GM19099 (cell line): Measurements from ENCODE around the gene TMPRSS15.

ENCODE experiments used
- POLR2A ChIP-seq: IDR thresholded peaks from 3 replicates; pipeline ENCODE4 v1.6.1; 2011; ENCODE audit warnings: low read depth; ENCODE audit not compliant: insufficient read length; ENCODE audit errors: extremely low read depth

TMPRSS15 gene

DNA sequence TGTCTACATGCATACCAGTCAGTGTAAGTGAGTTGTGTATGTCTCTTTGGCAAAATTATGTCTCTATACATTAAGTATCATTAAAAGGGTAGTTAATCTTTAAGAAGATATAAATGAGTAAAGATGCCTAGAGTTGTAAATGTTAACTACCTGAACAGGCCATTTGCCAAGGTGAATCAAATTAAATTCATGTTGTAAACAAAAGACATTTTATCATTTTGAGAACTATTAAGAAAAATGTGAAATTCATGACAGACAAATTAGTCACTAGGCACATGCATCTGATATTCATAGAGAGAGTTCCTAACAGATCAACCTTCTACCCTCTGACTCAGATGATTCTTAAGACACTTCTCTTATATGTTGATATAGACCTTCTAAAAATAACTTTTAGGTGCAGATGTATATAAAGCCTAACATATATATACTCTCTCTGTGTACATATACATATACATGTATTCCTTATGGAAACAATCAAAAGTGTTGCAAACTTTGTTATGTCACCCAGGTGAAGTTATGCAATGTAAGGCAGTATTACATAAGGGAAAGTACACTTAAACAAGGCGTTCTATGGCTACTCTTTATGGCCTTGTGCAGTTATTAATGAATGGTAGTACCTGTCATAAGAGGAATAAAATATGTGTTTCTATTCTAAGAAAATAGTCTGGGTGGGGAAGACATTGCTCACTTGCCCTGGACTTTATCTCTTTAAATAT is at the start of gene TMPRSS15:
Gene TMPRSS15 (minus strand): TSS at position 51 of the 716 bp plus-strand sequence. CDS start 163 bp downstream, outside the sequence.
- no peak for TF ChIP-seq POLR2A

DNA sequence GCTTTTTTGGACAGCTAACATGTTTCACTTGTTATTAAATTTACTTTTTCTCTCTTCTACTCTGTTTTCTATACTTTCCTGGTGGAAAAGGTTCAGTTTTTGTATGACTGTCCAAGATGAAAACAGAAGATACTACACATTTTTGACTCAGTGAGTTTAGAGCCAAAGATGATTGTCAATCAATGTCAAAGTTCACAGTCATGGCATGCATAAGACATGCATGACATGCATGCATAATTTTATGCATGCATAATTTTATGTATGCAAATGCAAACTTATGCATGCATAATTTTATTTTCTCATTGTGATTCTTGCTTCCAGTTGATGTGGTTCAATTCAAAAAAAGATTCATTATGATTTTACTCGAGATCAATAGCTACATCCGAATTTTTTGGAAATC is 48.1 kb upstream of the TMPRSS15 start:
- no peak for TF ChIP-seq POLR2A

DNA sequence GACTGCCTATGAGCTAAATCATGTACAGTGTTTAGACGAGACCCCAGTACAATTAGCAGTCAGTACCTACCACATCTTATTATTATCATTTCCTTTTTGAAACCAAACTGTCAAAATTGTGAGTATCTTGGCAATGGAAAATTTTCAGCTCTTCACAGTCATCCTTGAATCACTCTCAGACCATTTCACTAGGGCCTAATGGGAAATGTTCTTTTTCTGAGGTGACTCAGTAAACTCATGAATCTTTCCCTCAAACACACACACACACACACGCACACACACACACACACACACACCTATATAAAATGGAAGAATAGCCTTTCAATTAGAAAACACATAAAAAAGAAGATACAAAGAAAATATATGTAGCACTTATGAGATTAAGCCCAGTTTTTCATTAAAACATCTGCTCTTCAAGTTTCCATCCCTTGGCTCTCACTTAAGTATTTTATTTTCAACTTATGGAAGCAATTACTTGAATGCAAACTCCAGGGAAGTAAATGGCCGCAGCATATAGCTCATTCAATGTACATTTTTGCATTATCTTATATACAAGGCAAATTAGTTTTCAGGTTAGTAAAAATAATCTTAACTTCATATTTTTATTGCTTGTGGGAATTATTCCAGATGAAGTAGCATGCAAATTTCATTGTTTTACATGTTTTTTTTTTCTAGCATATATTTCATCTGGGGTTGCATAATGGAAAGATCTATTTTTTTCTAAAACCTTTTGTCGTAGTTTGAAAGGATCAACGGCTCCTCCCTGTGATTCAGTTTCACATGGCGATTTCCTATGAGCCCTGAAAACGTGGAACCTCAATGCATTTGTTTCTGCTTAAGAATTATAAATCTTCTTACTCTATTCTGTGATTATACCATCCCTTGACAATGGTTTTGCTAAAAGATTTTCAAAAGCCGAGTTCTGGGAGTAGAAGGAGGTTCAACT is 46.3 kb upstream of the TMPRSS15 start:
- no peak for TF ChIP-seq POLR2A

DNA sequence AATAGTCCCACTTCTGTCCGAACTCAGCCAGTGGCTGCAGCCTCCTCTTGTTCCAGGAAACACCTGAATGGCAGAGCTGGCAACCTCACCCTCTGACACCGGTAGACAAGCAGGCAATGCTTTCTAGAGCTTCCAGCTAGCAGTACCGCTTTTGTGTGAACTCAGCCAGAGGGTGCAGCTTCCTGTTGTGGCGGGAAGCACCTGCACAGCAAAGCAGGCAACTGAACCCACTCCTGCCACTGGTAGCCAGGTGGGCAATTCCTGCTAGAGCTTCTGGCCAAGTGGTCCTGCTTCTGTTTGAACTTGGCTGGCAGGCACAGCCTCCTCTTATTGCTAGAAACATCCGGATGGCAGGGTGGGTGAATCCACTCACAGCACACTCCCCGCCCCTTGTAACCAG is 40.1 kb upstream of the TMPRSS15 start:
- TF ChIP-seq POLR2A: no peak

DNA sequence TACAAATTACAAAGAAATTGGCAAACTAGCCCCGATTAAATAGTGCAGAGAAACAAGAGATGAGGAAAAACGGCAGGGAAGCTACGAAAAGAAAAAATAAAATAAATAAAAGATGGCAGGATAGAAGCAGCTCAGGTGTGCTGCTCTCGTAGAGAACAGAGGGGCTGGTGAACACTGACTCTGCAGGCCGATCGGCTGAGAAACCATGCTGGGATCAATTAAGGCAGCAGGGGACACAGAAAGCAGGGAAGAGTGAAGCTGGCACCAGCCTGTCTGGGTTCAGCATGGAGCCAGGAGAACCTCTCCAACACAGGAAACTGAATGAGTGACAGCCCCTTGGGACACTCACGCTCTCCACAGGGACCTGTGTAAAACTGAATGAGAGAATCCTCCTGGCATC is 39.5 kb upstream of the TMPRSS15 start:
- TF ChIP-seq POLR2A: no peak

DNA sequence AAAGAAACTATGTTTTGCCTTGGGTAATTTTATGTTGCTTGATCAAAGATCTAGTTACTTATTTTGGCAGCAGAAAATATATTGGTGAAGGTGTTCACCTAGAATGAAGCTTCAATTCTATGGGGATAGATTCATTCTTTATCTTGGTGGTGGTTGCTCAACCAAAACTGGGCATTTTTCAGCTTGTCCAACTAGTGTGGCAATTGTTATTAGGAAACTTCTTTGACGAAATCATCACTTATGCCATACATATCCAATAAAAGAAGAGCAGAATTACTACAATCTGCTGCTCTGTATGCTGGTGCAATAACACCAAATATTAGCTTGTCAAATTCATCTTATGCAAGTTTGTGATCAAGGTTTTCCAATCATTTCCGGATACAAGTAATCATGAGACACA is 26.8 kb upstream of the TMPRSS15 start:
- no peak for TF ChIP-seq POLR2A

DNA sequence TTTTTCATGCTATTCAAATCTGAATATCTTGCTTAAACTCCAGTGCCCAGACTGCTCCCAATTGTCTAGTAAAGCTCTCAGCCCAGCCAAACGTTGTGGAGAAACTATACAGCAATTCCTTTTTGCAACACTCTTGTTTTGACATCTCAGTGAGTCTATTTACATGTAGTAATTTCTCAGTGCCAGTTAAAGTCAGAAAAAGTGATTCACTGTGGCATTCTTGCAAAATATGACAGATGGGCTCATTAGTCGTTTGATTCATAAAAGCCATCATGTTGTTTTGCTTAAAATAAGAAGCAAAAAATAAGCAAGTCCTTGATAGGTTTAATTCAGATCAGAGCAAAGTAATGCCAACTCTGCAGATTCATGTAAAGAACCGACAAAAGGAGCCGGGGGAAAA is 20.7 kb upstream of the TMPRSS15 start:
- TF ChIP-seq POLR2A: no peak

DNA sequence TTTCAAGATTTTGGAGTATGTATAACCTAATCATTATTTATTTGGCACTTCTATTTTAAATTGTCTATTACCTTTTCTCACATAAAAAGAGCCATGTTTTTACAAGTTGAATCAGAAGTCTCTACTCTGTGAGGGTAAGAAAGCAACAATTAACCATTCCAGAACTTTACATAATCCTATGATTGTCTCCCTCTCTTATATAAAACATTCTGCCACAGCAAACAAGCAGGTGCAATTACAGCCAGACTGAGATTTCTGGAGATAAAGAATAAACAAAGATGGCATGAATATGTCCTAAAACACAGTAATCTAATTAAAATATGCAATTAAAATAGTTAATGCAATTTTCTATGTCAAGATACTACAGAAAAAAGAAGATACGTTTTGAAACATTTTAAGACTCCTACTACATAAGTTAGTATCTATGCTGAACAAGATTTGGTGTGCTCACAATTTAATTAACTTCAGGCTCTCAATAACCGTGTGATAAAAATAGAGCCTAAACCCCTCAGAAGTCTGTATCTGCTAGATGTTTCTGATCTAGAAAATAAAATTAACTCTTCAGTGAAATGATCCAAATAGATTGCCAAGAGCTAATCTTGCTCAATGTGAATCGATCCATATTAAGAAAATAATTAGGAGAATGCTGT is 13.7 kb upstream of the TMPRSS15 start:
- TF ChIP-seq POLR2A: no peak

DNA sequence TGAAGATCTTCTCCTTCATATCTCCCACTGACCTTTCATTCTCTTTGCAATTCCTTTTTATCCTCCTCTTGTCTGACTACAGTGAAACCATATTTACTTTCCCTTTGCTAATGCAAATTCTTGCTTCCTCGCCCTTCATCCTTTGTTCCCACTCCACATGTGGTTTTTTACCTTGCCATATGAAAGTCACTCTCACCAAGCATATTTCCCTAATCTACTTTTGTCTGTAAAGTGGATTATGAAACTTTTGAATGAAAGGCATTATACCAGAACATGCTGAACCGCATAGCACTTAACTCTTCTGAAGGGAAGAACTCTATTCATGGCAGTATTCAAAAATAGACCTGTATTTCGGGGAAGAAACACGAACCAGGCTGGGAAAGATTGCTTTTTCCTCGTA is 8.0 kb upstream of the TMPRSS15 start:
- TF ChIP-seq POLR2A: no peak

DNA sequence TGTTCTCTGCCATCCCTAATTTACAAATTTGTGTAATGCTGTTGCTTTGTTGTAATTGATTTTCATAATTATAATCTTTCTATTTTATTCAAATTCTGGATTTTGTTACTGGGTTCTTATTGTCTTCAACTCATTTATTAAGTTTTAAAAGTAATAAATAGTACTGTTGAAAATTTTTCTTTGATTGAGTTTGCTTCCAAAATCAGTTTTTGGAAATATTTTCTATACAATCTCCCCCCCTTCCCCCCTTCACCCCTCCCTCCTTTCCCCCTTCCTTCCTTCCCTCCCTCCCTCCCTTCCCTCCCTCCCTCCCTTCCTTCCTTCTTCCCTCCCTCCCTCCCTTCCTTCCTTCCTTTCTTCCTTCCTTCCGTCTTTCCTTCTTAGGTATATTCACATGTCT is 6.0 kb upstream of the TMPRSS15 start:
- TF ChIP-seq POLR2A: no peak

DNA sequence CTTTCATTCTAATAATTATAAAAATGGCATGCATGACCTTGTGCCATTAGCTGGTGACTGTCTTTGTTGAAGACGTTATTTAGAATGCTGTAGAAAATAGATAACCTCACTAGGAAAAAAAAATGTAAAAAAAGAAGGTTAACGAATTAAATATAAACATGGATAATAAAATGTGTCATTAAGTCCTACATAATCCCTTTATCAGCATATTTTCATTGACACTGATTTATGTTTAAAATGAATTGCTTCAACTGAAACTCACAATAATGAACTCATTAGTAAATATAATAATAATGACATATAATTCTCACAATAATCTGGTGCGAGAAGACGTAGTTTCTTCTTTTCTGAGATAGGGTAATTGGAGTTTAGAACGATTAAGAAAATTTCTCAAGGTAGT is 4.7 kb downstream of the TMPRSS15 start:
- no peak for TF ChIP-seq POLR2A

DNA sequence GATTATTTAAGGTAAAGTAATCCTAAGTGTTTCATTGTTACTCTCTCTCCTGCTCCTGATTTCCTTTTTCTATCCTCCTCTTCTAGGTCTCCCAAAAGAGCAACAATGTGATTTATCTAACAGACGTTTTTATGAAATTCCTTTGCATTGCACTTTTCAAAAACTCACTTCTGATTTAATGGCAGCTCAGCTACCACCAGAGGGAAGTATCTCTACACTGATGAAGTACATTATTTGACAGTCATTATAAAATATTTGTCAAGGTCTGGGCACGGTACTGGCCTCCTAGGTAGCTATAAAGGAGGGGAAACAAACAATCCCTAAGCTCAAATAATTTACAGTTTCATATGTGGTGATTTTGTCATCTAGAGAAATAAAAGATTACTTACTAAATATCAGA is 15.6 kb downstream of the TMPRSS15 start:
- TF ChIP-seq POLR2A: no peak

DNA sequence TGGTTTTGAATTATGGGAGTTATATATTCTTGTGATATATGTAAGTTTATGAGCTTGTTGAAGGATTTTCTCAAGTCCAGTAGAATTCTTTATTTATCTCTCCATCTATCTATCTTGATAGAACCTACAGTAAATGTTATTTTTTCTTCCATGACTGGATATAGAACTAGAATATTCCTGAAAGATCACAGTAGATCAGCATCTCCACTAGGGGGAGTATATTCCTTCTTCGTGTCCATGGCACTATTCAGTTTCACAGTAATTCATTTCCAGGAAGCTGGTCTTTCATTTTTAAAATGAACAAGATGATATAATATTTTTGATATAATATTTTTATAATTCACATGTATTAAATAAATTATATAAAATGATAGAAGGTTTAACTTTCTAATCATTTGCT is 18.8 kb downstream of the TMPRSS15 start:
- no peak for TF ChIP-seq POLR2A

DNA sequence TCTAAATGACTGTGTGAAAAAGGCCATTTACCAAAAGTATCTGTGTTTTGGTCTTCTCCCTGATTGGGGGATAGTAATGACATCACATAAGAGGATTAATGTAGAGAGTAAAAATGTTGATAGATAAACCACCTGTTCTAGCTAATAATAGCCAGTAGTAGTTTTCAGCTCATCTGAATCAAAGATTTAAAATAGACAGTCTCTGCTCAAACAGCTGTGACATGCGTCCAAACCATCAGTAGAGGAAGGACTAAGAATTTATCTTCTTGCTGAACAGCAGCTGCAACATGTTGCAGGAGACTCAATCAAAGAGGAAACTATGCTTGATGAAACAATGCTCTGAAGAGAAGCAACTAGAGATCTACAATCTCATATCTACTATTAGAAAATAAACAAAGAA is 21.4 kb downstream of the TMPRSS15 start:
- TF ChIP-seq POLR2A: no peak

DNA sequence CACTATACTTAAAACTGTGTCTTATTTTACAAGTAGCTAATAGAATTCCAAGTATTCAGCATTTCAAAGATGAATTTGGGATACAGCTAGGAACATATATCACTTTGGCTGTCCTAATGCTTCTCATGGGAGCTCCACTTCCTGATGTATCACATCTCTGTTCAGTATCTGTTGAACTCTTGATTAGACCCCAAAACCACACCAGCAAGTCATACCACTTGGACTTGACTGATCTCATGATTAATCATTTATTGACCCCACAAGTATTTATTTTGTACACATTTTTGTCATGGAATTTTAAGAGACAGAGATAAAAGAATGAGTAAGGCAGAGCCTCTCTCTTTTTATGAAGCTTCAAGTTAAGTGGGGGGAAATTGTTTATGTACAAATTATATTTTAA is 30.0 kb downstream of the TMPRSS15 start:
- no peak for TF ChIP-seq POLR2A
